ENCODE measurements around the gene FNDC3B.

- TF ChIP-seq CTCF (IDR thresholded peaks at IDR 0.05) (no peak), POLR2A (IDR thresholded peaks at IDR 0.05) (no peak)
These were observed 263.8 kb downstream of the FNDC3B start for GRCh38 chr3:172303181-172303580.

Measured in testis (tissue), 2 donors.